Measurements from ENCODE around the gene CPB2. TPM values are rescaled to one million over a fixed set of nuclear protein-coding genes. Genes with fewer than 3 reads are reported as not detected.

CPB2 gene
- total and polyA plus RNA-seq, 4 donors = 175 to 997 (median 504) TPM

DNA sequence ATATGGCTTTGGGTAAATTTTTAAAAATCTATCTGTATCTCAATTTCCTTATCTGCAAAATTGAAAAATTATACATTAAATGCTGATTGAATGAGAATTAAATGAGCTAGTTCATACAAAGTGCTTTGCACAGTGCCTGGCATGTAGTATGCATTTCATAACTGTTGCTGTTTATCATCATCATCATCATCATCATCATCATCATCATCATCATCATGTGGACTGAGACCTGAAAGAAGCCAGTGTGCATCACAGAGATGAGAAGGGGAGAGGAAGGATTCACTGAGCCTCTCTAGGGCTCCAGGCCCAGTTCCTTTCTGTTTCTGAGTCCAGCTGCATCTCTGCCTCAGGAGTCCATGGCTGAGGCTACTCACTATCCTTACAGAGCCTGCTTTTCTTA lies 45.4 kb downstream of the CPB2 start:
- no peak overlapping the region for H3K27ac ChIP-seq (ENCODE audit: low read depth in 1 of 2, low read length in 2 of 2)
- DNase-seq (ENCODE audit: low spot score) = no peak
- H3K4me1 ChIP-seq (ENCODE audit: control insufficient read depth in 4 of 4, insufficient read depth in 4 of 4, low read length in 3 of 4) = peaks cover 0 to 10% (median 1%) of the 10 kb centered on the region in 4 donors
- no peak overlapping the region for H3K4me3 ChIP-seq (ENCODE audit: low read depth in 1 of 3, low read length in 3 of 3)
- H3K36me3 ChIP-seq (ENCODE audit: control insufficient read depth in 4 of 4, insufficient read depth in 3 of 4, low read depth in 1 of 4, low read length in 3 of 4) = peaks cover 4 to 78% (median 51%) of the 10 kb centered on the region in 4 donors
- H3K9ac ChIP-seq (ENCODE audit: low read depth in 1 of 2, low read length in 2 of 2) = no peak overlapping the region
- TF ChIP-seq, protein P1, sequence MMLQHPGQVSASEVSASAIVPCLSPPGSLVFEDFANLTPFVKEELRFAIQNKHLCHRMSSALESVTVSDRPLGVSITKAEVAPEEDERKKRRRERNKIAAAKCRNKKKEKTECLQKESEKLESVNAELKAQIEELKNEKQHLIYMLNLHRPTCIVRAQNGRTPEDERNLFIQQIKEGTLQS (IDR thresholded peaks at IDR 0.05) = no peak
- TF ChIP-seq NR2F2 (IDR thresholded peaks at IDR 0.05) (no peak), FOXA2 (IDR thresholded peaks at IDR 0.05) (no peak), RAD21 (IDR thresholded peaks at IDR 0.05) (no peak), EGR1 (IDR thresholded peaks at IDR 0.05; ENCODE audit: low read depth in 2 of 2) (no peak), TAF1 (conservative IDR thresholded peaks at IDR 0.05) (no peak), HNF4G (IDR thresholded peaks at IDR 0.05) (no peak), HNF4A (conservative IDR thresholded peaks at IDR 0.05) (no peak), RXRA (IDR thresholded peaks at IDR 0.05) (no peak), SP1 (IDR thresholded peaks at IDR 0.05) (no peak), YY1 (IDR thresholded peaks at IDR 0.05) (no peak), GABPA (IDR thresholded peaks at IDR 0.05 in 1 of 2, conservative IDR thresholded peaks at IDR 0.05 in 1 of 2) (no peak), JUND (IDR thresholded peaks at IDR 0.05) (no peak), FOXA1 (IDR thresholded peaks at IDR 0.05) (no peak)
- TF ChIP-seq, protein P2, sequence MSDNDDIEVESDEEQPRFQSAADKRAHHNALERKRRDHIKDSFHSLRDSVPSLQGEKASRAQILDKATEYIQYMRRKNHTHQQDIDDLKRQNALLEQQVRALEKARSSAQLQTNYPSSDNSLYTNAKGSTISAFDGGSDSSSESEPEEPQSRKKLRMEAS (IDR thresholded peaks at IDR 0.05) = no peak
- TF ChIP-seq, protein P3, sequence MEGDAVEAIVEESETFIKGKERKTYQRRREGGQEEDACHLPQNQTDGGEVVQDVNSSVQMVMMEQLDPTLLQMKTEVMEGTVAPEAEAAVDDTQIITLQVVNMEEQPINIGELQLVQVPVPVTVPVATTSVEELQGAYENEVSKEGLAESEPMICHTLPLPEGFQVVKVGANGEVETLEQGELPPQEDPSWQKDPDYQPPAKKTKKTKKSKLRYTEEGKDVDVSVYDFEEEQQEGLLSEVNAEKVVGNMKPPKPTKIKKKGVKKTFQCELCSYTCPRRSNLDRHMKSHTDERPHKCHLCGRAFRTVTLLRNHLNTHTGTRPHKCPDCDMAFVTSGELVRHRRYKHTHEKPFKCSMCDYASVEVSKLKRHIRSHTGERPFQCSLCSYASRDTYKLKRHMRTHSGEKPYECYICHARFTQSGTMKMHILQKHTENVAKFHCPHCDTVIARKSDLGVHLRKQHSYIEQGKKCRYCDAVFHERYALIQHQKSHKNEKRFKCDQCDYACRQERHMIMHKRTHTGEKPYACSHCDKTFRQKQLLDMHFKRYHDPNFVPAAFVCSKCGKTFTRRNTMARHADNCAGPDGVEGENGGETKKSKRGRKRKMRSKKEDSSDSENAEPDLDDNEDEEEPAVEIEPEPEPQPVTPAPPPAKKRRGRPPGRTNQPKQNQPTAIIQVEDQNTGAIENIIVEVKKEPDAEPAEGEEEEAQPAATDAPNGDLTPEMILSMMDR (IDR thresholded peaks at IDR 0.05; ENCODE audit: low read depth, low read length, missing input control) = no peak
- TF ChIP-seq, protein P4, sequence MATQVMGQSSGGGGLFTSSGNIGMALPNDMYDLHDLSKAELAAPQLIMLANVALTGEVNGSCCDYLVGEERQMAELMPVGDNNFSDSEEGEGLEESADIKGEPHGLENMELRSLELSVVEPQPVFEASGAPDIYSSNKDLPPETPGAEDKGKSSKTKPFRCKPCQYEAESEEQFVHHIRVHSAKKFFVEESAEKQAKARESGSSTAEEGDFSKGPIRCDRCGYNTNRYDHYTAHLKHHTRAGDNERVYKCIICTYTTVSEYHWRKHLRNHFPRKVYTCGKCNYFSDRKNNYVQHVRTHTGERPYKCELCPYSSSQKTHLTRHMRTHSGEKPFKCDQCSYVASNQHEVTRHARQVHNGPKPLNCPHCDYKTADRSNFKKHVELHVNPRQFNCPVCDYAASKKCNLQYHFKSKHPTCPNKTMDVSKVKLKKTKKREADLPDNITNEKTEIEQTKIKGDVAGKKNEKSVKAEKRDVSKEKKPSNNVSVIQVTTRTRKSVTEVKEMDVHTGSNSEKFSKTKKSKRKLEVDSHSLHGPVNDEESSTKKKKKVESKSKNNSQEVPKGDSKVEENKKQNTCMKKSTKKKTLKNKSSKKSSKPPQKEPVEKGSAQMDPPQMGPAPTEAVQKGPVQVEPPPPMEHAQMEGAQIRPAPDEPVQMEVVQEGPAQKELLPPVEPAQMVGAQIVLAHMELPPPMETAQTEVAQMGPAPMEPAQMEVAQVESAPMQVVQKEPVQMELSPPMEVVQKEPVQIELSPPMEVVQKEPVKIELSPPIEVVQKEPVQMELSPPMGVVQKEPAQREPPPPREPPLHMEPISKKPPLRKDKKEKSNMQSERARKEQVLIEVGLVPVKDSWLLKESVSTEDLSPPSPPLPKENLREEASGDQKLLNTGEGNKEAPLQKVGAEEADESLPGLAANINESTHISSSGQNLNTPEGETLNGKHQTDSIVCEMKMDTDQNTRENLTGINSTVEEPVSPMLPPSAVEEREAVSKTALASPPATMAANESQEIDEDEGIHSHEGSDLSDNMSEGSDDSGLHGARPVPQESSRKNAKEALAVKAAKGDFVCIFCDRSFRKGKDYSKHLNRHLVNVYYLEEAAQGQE (IDR thresholded peaks at IDR 0.05) = no peak
- TF ChIP-seq, protein P5, sequence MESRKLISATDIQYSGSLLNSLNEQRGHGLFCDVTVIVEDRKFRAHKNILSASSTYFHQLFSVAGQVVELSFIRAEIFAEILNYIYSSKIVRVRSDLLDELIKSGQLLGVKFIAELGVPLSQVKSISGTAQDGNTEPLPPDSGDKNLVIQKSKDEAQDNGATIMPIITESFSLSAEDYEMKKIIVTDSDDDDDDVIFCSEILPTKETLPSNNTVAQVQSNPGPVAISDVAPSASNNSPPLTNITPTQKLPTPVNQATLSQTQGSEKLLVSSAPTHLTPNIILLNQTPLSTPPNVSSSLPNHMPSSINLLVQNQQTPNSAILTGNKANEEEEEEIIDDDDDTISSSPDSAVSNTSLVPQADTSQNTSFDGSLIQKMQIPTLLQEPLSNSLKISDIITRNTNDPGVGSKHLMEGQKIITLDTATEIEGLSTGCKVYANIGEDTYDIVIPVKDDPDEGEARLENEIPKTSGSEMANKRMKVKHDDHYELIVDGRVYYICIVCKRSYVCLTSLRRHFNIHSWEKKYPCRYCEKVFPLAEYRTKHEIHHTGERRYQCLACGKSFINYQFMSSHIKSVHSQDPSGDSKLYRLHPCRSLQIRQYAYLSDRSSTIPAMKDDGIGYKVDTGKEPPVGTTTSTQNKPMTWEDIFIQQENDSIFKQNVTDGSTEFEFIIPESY (IDR thresholded peaks at IDR 0.05) = no peak
- no peaks in the 10 kb centered on the region for H3K27me3 ChIP-seq (ENCODE audit: control insufficient read depth in 4 of 4, insufficient read depth in 4 of 4, low read length in 3 of 4)
- H3K9me3 ChIP-seq (ENCODE audit: control insufficient read depth in 4 of 4, low read length in 3 of 4) = no peaks in the 10 kb centered on the region

All from liver (tissue), 9 donors.